DOHH2 (cell line): ENCODE measurements around the gene G2E3.

Experiments
- EZH2phosphoT487 ChIP-seq: fragments of 200-600 bp; sonication (generic); IDR thresholded peaks from 2 replicates; pipeline ENCODE4 v1.6.1; 2017; ENCODE audit warnings: borderline replicate concordance, mild to moderate bottlenecking, antibody characterized with exemption, low read length, moderate library complexity, mixed read lengths
- TF ChIP-seq, protein P1 (sequence below): fragments of 200-600 bp; sonication (generic); IDR thresholded peaks from one replicate; pipeline ENCODE4 v1.5.1; 2014; ENCODE audit warnings: antibody characterized with exemption, mild to moderate bottlenecking, low read depth, low read length; ENCODE audit not compliant: poor library complexity, severe bottlenecking

DNA sequence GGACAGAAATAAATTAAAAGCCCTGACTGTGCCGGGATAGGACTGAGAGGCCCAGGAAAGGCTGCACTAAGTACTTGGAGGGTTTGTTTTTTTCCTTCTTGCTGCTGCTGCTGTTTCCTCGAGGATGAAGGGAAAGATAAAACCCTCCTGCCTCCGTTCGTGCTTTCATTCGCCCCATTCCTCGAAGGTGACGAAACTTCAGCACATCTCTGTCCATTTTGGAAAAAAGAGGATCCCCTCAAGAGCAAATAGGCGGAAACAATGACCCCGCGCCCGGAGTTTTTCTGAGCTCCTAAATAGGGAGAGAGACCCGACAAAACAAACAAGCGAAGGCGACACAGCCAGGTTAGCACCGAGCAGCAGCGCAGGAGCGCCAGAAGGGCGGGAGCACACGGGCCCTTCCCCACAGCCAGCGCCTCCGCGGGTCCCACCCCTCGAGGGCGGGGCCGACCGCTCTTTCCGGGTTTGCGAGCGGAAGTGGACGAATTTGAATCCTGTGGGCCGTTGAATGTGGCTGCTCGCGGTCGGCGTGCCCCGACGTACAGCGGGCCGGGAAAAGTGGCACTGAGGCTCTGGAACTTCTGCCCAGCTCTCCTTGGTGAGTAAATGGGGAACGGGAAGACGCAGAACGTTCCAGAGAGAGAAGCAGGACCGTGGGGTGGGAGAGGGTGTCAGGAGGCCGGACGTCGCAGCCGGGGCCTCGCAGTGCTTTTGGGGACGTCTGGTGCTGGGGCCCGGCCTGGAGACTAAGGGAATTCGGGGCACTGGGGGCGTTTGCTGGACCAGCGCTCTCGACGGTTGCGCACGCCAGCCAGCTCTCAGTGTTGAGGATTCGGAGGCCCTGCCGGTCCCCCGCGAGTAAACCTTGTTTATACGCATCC is at the start of gene G2E3:
- TF ChIP-seq, protein P1, sequence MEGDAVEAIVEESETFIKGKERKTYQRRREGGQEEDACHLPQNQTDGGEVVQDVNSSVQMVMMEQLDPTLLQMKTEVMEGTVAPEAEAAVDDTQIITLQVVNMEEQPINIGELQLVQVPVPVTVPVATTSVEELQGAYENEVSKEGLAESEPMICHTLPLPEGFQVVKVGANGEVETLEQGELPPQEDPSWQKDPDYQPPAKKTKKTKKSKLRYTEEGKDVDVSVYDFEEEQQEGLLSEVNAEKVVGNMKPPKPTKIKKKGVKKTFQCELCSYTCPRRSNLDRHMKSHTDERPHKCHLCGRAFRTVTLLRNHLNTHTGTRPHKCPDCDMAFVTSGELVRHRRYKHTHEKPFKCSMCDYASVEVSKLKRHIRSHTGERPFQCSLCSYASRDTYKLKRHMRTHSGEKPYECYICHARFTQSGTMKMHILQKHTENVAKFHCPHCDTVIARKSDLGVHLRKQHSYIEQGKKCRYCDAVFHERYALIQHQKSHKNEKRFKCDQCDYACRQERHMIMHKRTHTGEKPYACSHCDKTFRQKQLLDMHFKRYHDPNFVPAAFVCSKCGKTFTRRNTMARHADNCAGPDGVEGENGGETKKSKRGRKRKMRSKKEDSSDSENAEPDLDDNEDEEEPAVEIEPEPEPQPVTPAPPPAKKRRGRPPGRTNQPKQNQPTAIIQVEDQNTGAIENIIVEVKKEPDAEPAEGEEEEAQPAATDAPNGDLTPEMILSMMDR = no peak
- TF ChIP-seq EZH2phosphoT487 = no peak
